MM.1S (cell line): ENCODE measurements around the gene SORT1.

Experiments
- DNase-seq: peaks from one replicate; pipeline ENCODE4 v3.0.0-alpha.2; 2015
- H2AFZ ChIP-seq: fragments of 300-600 bp; sonication (generic); 2 replicates; pipeline ENCODE4 v1.6.0; 2016; ENCODE audit warnings: antibody characterized with exemption, low read length
- H3F3A ChIP-seq: fragments of 300-600 bp; sonication (generic); 2 replicates; pipeline ENCODE4 v1.6.1; 2016; ENCODE audit warnings: mild to moderate bottlenecking, antibody characterized with exemption, low read length, moderate library complexity, mixed read lengths; ENCODE audit not compliant: insufficient read depth
- H3K27ac ChIP-seq: fragments of 300-600 bp; sonication (generic); 2 replicates; pipeline ENCODE4 v1.5.1; 2016; ENCODE audit warnings: mild to moderate bottlenecking, low read length
- H3K27me3 ChIP-seq: fragments of 300-600 bp; sonication (generic); replicated peaks from 2 replicates; pipeline ENCODE4 v1.6.0; 2016; ENCODE audit warnings: low read length; ENCODE audit not compliant: insufficient read depth
- H3K36me3 ChIP-seq: fragments of 300-600 bp; sonication (generic); replicated peaks from 2 replicates; pipeline ENCODE4 v1.6.1; 2016; ENCODE audit warnings: mild to moderate bottlenecking, low read length, mixed read lengths; ENCODE audit not compliant: insufficient read depth
- H3K4me1 ChIP-seq: fragments of 300-600 bp; sonication (generic); 2 replicates; pipeline ENCODE4 v1.6.1; 2016; ENCODE audit warnings: low read length, mixed read lengths
- H3K4me2 ChIP-seq: fragments of 300-600 bp; sonication (generic); 2 replicates; pipeline ENCODE4 v1.6.0; 2016; ENCODE audit warnings: low read depth, low read length
- H3K4me3 ChIP-seq: fragments of 300-600 bp; sonication (generic); 2 replicates; pipeline ENCODE4 v1.5.1; 2016; ENCODE audit warnings: low read length, mixed read lengths
- H3K79me2 ChIP-seq: fragments of 300-600 bp; sonication (generic); 2 replicates; pipeline ENCODE4 v1.6.1; 2016; ENCODE audit warnings: mixed run types, low read length, mixed read lengths
- H3K9ac ChIP-seq: fragments of 300-600 bp; sonication (generic); 2 replicates; pipeline ENCODE4 v1.6.1; 2016; ENCODE audit warnings: low read length, mixed read lengths
- H3K9me2 ChIP-seq: fragments of 300-600 bp; sonication (generic); replicated peaks from 2 replicates; pipeline ENCODE4 v1.6.1; 2016; ENCODE audit warnings: mild to moderate bottlenecking, low read length, mixed read lengths; ENCODE audit not compliant: insufficient read depth
- H3K9me3 ChIP-seq: fragments of 300-600 bp; sonication (generic); replicated peaks from 2 replicates; pipeline ENCODE4 v1.6.1; 2016; ENCODE audit warnings: mild to moderate bottlenecking, low read length, mixed read lengths; ENCODE audit not compliant: insufficient read depth
- H4K20me1 ChIP-seq: fragments of 300-600 bp; sonication (generic); 2 replicates; pipeline ENCODE4 v1.6.1; 2016; ENCODE audit warnings: mild to moderate bottlenecking, low read length, moderate library complexity, mixed read lengths; ENCODE audit not compliant: insufficient read depth
- CTCF ChIP-seq: fragments of 300-600 bp; sonication (generic); IDR thresholded peaks from 2 replicates; pipeline ENCODE4 v1.5.1; 2016; ENCODE audit warnings: antibody characterized with exemption, low read length, mixed read lengths
- EZH2 ChIP-seq: fragments of 300-600 bp; sonication (generic); optimal IDR thresholded peaks from 2 replicates; pipeline ENCODE3; 2017; ENCODE audit warnings: low read depth, mild to moderate bottlenecking, antibody characterized with exemption, low read length, mixed read lengths
- EZH2phosphoT487 ChIP-seq: fragments of 300-600 bp; sonication (generic); IDR thresholded peaks from 2 replicates; pipeline ENCODE4 v1.6.1; 2018; ENCODE audit warnings: antibody characterized with exemption, low read length

SORT1 gene

GRCh38 chr1:109351457-109351856, 46.3 kb downstream of the SORT1 start:
- Histone ChIP-seq H3K9ac (no peak overlapping the region), H3K27me3 (no peaks in the 10 kb centered on the region), H3K9me2 (no peaks in the 10 kb centered on the region), H4K20me1 (no peaks in the 10 kb centered on the region), H3K79me2 (no peaks in the 10 kb centered on the region), H3K27ac (no peak overlapping the region), H3K4me3 (no peak overlapping the region), H3K9me3 (no peaks in the 10 kb centered on the region), H3K36me3 (no peaks in the 10 kb centered on the region), H2AFZ (no peak overlapping the region), H3F3A (no peaks in the 10 kb centered on the region), H3K4me1 (no peaks in the 10 kb centered on the region), H3K4me2 (no peak overlapping the region)
- TF ChIP-seq CTCF (no peak), EZH2 (no peak), EZH2phosphoT487 (no peak)
- no peak for DNase-seq

GRCh38 chr1:109350655-109351054, 47.1 kb downstream of the SORT1 start:
- H3K36me3 ChIP-seq, result no peaks in the 10 kb centered on the region
- no peak for DNase-seq
- no peaks in the 10 kb centered on the region for H3K9me2 ChIP-seq
- no peaks in the 10 kb centered on the region for H3K9me3 ChIP-seq
- H2AFZ ChIP-seq, result no peak overlapping the region
- H3K27ac ChIP-seq, result no peak overlapping the region
- H3K4me2 ChIP-seq, result no peak overlapping the region
- H3K9ac ChIP-seq, result no peak overlapping the region
- no peaks in the 10 kb centered on the region for H4K20me1 ChIP-seq
- no peaks in the 10 kb centered on the region for H3F3A ChIP-seq
- H3K79me2 ChIP-seq, result no peaks in the 10 kb centered on the region
- no peaks in the 10 kb centered on the region for H3K27me3 ChIP-seq
- TF ChIP-seq EZH2 (no peak), CTCF (no peak), EZH2phosphoT487 (no peak)
- no peak overlapping the region for H3K4me3 ChIP-seq
- no peaks in the 10 kb centered on the region for H3K4me1 ChIP-seq

- no peaks in the 10 kb centered on the region for H3K36me3 ChIP-seq
- H3K4me3 ChIP-seq, result no peak overlapping the region
Observed at GRCh38 chr1:109350182-109350581, 47.5 kb downstream of the SORT1 start.

More at GRCh38 chr1:109350182-109350581, 47.5 kb downstream of the SORT1 start:
- TF ChIP-seq EZH2, result no peak
- TF ChIP-seq CTCF, result no peak
- no peak for TF ChIP-seq EZH2phosphoT487
- Histone ChIP-seq H3K9ac (no peak overlapping the region), H3K27me3 (no peaks in the 10 kb centered on the region), H2AFZ (no peak overlapping the region), H3F3A (no peaks in the 10 kb centered on the region), H3K4me2 (no peak overlapping the region), H3K27ac (no peak overlapping the region), H3K9me2 (no peaks in the 10 kb centered on the region), H3K79me2 (no peaks in the 10 kb centered on the region), H3K9me3 (no peaks in the 10 kb centered on the region), H4K20me1 (no peaks in the 10 kb centered on the region), H3K4me1 (no peaks in the 10 kb centered on the region)
- no peak for DNase-seq
